Nephron (organoid): ENCODE data around the gene NDUFS7.
"Not testable (repeated sequence)": the region's sequence is repeated elsewhere in the genome, so short reads cannot be mapped to it uniquely, and the experiment has no call there.

Experiments
- H3K27ac Mint-ChIP-seq, 3 experiments: 2 replicates each; pipeline ENCODE4 v1.8.0; 2020; ENCODE audit warnings: mixed read lengths in 3 of 3, mild to moderate bottlenecking in 2 of 3, moderate library complexity in 1 of 3
- H3K27me3 Mint-ChIP-seq: 2 replicates; pipeline ENCODE4 v1.8.0; 2021; ENCODE audit warnings: low read depth, mild to moderate bottlenecking, moderate library complexity, mixed read lengths
- H3K36me3 Mint-ChIP-seq: 2 replicates; pipeline ENCODE4 v1.8.0; 2020; ENCODE audit warnings: low read depth, mixed read lengths
- H3K4me1 Mint-ChIP-seq: 2 replicates; pipeline ENCODE4 v1.8.0; 2020; ENCODE audit warnings: mixed read lengths
- H3K4me3 Mint-ChIP-seq, 3 experiments: 2 replicates each; pipeline ENCODE4 v1.8.0; 2020; ENCODE audit warnings: mild to moderate bottlenecking in 3 of 3, mixed read lengths in 3 of 3, moderate library complexity in 2 of 3
- H3K9me3 Mint-ChIP-seq: 2 replicates; pipeline ENCODE4 v1.8.0; 2020; ENCODE audit warnings: mixed read lengths
- CTCF ChIP-seq, 3 experiments: fragments of 200-600 bp; sonication (generic); IDR thresholded peaks; one replicate each; pipeline ENCODE4 v1.5.0; 2021; ENCODE audit warnings: antibody characterized with exemption in 3 of 3; ENCODE audit not compliant: unreplicated experiment in 3 of 3

The NDUFS7 gene

GRCh38 chr19:1438933-1439354 is 55.2 kb downstream of the NDUFS7 start:
- H3K9me3 Mint-ChIP-seq, result no peaks in the 10 kb centered on the region
- no peaks in the 10 kb centered on the region for H3K4me1 Mint-ChIP-seq
- peaks cover 39% of the 10 kb centered on the region for H3K36me3 Mint-ChIP-seq
- H3K27ac Mint-ChIP-seq, result peak overlapping the region; percentile 87 to 99 (median 94)
- peak overlapping the region; percentile 98 to 99 (median 99) for H3K4me3 Mint-ChIP-seq
- no peaks in the 10 kb centered on the region for H3K27me3 Mint-ChIP-seq
- no peak for TF ChIP-seq CTCF (IDR thresholded peaks at IDR 0.05; ENCODE audit: unreplicated experiment in 3 of 3)

- H3K9me3 Mint-ChIP-seq, H3K27me3 Mint-ChIP-seq, H3K4me1 Mint-ChIP-seq: not testable (repeated sequence)
- peak overlapping the region in 2 of 3 experiments; percentile 74 to 99 for H3K27ac Mint-ChIP-seq
- H3K36me3 Mint-ChIP-seq, result peaks cover 39% of the 10 kb centered on the region
- H3K4me3 Mint-ChIP-seq, result peak overlapping the region; percentile 98 to 99 (median 99)
Measured at GRCh38 chr19:1439525-1440417, 56.1 kb downstream of the NDUFS7 start.

GRCh38 chr19:1440418-1440801 is 56.7 kb downstream of the NDUFS7 start:
- Mint-ChIP-seq H3K4me3 (peak overlapping the region; percentile 98 to 99 (median 99)), H3K27me3 (peaks cover 6% of the 10 kb centered on the region), H3K36me3 (peaks cover 36% of the 10 kb centered on the region), H3K27ac (no peak overlapping the region), H3K9me3 (no peaks in the 10 kb centered on the region), H3K4me1 (no peaks in the 10 kb centered on the region)
- no peak for TF ChIP-seq CTCF (IDR thresholded peaks at IDR 0.05; ENCODE audit: unreplicated experiment in 3 of 3)

- Mint-ChIP-seq H3K9me3 (no peaks in the 10 kb centered on the region), H3K27me3 (peaks cover 6% of the 10 kb centered on the region), H3K36me3 (peaks cover 32% of the 10 kb centered on the region), H3K4me3 (peak overlapping the region; percentile 98 to 99 (median 99)), H3K4me1 (no peaks in the 10 kb centered on the region), H3K27ac (no peak overlapping the region)
- TF ChIP-seq CTCF (IDR thresholded peaks at IDR 0.05; ENCODE audit: unreplicated experiment in 3 of 3), result no peak
Measured at GRCh38 chr19:1441022-1441426, 57.3 kb downstream of the NDUFS7 start.

- H3K27ac Mint-ChIP-seq, result no peak overlapping the region
- no peaks in the 10 kb centered on the region for H3K4me1 Mint-ChIP-seq
- peaks cover 10% of the 10 kb centered on the region for H3K27me3 Mint-ChIP-seq
Measured at GRCh38 chr19:1441677-1442438, 58.2 kb downstream of the NDUFS7 start.

More at GRCh38 chr19:1441677-1442438, 58.2 kb downstream of the NDUFS7 start:
- Mint-ChIP-seq H3K4me3 (peak overlapping the region; percentile 75 to 99 (median 98)), H3K9me3 (no peaks in the 10 kb centered on the region), H3K36me3 (peaks cover 32% of the 10 kb centered on the region)
- TF ChIP-seq CTCF (IDR thresholded peaks at IDR 0.05; ENCODE audit: unreplicated experiment in 3 of 3), result no peak
